Measurements from ENCODE around the gene WWC1.
"Not testable (repeated sequence)": the region's sequence is repeated elsewhere in the genome, so short reads cannot be mapped to it uniquely, and the experiment has no call there.

The WWC1 gene

DNA sequence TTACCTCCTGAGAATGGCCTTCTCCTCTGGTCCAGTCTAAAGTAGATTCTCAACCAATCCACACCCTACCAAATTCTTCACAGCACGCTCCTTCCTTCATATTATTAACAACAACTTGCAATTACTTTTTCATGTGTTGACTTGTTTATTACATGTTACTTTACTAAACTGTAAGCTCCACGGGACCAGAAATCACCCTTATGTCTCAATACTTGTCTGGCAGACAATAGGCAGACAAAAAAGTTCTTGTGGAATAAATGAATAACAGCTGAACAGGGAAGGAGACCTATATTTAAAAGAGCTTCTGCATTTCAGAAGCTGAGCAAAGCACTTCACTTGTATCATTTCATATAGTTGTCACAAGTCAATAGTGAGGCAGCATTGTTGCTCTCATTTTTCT is 5.7 kb upstream of the WWC1 start:
- DNase-seq (ENCODE audit: low read depth, low spot score): no peak
- H3K27ac ChIP-seq: no peak overlapping the region

DNA sequence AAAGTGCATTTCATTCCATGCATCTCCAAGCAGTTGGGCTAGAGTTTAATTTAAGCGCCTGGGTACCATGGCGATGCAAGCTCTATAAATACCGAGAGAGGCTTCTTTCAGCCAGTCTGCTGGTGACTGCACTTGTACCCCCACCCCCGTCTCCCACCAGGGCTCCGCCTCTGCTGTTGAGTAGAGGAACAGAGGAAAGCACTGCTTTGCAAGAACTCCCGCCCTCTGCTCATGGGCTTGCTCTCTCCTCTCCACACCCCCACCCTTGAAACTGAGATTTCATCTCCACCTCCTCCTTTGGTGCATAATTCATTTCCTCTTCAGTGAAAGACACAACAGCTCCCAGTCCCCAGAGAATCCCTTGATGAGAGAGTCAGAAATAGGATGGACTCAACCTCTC is 5.1 kb upstream of the WWC1 start:
- no peak for DNase-seq (ENCODE audit: low read depth, low spot score)

DNA sequence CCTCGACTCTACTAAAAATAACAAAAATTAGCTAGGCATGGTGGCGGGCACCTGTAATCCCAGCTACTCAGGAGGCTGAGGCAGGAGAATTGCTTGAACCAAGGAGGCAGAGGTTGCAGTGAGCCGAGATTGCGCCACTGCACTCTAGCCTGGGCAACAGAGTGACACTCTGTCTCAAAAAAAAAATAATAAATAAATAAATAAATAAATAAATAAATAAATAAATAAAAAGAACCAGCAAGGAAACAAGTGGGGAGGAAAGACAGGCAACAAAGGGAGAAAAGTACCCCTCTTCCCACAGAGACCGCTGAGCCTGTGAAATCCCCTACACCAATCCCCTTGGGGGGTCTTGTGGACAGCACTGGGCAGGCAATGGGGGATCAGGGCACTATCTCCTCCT is 4.6 kb upstream of the WWC1 start:
- H3K27ac ChIP-seq; DNase-seq (ENCODE audit: low read depth, low spot score): not testable (repeated sequence)

More for the DNA sequence above, 5.1 kb upstream of the WWC1 start:
- H3K27ac ChIP-seq: no peak overlapping the region

GRCh38 chr5:168287362-168287761 is 4.1 kb upstream of the WWC1 start:
- no peak overlapping the region for H3K27ac ChIP-seq
- DNase-seq (ENCODE audit: low read depth, low spot score): no peak

- peak overlapping the region; percentile 94 for H3K27ac ChIP-seq
- DNase-seq (ENCODE audit: low read depth, low spot score): peak; percentile 81
Measured at GRCh38 chr5:168288349-168289245, 2.8 kb upstream of the WWC1 start.

- peak overlapping the region; percentile 55 for H3K27ac ChIP-seq
- no peak for DNase-seq (ENCODE audit: low read depth, low spot score)
Measured at GRCh38 chr5:168290902-168291341, 523 bp upstream of the WWC1 start.

- H3K27ac ChIP-seq: peak overlapping the region; percentile 55
- no peak for DNase-seq (ENCODE audit: low read depth, low spot score)
Measured at GRCh38 chr5:168291964-168292785, 730 bp downstream of the WWC1 start.

DNA sequence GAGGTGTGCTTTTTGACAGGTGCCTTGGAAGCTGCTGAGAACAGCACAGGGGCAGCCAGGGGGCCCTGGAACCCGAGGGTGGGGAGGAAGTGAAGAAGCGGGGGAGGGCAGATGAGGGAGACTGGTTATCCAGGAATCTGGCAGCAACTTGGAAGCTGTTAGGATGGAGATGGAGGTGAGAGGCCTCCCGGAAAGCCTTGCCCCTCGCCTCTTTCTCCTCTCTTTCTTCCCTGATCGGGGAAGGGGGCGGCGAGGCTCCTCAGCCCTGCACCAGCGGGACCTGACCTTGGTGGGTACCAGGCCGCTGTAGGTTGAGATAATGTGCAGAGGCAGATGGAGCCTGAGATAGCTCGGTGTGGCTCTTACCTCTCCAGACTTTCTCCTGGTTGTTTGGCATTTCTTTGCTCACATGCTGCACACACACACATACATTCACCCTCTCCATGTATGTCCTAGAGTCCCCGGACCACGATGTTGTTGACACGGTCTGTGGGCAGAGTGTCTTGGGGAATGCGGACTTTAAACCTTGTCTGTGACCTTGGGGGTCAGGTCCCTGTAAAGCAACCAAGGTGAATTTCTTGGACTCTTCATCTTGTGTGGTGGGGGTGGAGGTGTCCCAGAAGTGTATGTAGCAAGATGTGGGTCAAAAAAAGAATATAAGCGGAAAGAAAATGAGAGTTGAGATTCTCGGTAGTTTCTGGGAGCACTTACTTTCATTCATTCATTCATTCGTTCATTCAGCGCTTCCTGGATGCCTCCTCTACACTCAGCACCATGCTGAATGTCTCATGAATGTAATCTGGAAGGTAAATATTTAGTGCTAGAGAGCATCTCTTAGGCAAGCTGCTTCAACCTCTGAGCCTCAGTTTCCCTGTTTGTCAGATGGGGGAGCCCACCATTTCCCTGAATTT is 1.6 kb downstream of the WWC1 start:
- DNase-seq (ENCODE audit: low read depth, low spot score): no peak
- H3K27ac ChIP-seq: peak overlapping the region; percentile 55

- no peak for DNase-seq (ENCODE audit: low read depth, low spot score)
- peak overlapping the region; percentile 51 for H3K27ac ChIP-seq
Measured at GRCh38 chr5:168295574-168296201, 4.2 kb downstream of the WWC1 start.

- DNase-seq (ENCODE audit: low read depth, low spot score): no peak
- no peak overlapping the region for H3K27ac ChIP-seq
Measured at GRCh38 chr5:168296682-168297081, 5.2 kb downstream of the WWC1 start.

GRCh38 chr5:168298949-168299348 is 7.5 kb downstream of the WWC1 start:
- H3K27ac ChIP-seq: no peak overlapping the region
- DNase-seq (ENCODE audit: low read depth, low spot score): no peak

DNA sequence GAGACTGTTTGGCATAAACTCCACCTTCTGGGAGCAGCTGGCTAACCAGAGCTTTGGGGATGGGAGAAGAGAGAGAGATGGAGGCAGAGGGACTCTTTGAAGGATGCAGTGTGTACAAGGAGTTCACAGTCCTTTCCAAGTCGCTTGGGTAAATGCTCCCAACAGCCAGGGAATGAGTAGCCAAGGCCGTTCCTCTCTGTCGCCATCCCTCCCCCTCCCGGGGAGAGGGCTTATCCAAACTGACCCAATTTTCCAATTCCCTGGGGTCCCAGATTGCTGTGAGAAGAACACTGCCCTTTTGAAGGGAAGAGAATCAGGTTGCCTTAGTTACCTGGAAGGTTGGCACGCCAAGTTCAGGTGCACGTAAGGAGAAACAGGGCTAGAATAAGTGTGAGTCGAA is 7.9 kb downstream of the WWC1 start:
- DNase-seq (ENCODE audit: low read depth, low spot score): no peak
- H3K27ac ChIP-seq: no peak overlapping the region

GRCh38 chr5:168300326-168301182 is 9.1 kb downstream of the WWC1 start:
- no peak for DNase-seq (ENCODE audit: low read depth, low spot score)

DNA sequence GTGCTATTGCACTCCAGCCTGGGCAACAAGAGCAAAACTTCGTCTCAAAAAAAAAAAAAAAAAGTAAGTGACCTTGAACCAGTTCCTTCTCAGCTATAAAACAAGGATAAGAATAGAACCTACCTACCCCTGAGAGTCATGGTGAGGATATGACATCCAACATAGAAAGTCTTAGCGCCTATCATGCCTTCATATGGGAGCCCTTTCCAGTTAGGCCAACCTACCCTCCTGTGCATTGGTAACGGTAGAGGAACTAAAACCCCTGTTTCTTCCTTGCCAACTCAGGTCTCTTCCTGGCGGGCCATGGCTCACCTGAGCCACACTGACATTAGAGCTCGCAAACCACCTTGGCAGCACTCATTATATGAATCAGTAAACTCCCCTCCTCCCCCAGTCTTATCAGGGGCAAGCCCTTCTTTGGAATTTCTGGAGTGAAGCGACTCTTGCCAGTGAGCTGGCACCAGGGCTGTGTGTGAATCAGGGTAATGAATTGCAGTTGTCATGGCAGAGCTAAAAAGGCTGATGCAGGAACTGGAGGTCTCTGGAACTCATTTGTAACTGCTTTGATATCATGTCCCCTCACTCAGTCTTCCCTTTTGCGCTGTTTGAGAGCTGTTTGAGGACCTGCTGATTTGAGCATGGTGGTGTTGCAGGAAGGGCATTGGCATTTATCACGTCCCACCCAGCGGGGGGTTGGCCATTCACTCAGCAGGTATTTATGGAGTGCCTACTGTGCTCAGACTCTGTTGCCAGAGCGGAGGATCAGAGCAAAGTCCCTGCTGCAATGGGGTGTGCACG is 10.3 kb downstream of the WWC1 start:
- H3K27ac ChIP-seq: peak overlapping the region; percentile 55
- peak; percentile 49 for DNase-seq (ENCODE audit: low read depth, low spot score)

More at GRCh38 chr5:168300326-168301182, 9.1 kb downstream of the WWC1 start:
- H3K27ac ChIP-seq: peak overlapping the region; percentile 55

- peak; percentile 33 for DNase-seq (ENCODE audit: low read depth, low spot score)
- H3K27ac ChIP-seq: peak overlapping the region; percentile 55
Measured at GRCh38 chr5:168302785-168303184, 11.3 kb downstream of the WWC1 start.

GRCh38 chr5:168303393-168304025 is 12.1 kb downstream of the WWC1 start:
- peak overlapping the region; percentile 55 for H3K27ac ChIP-seq
- DNase-seq (ENCODE audit: low read depth, low spot score): no peak

DNA sequence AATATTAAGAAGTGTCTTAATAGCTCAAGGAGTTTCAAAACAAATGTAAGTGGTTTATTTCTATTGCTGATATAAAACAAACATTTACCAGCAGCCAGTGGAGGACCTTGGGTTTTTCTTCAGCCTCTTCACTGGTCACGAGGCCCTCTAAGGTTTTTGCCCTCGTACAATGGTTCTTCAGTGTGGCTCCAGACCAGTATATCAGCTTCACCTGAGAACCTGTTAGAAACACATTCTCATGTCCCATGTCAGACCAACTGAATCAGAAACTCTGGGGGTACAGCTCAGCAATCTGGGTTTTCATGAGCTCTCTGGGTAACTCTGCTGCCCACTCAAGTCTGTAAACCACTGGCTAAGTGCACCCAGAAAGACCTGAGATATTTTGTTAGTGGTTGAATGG is 12.9 kb downstream of the WWC1 start:
- DNase-seq (ENCODE audit: low read depth, low spot score): no peak
- no peak overlapping the region for H3K27ac ChIP-seq

Data from epithelial cell of prostate (primary cell).